ENCODE results near the gene SUGP1.
"Not testable (repeated sequence)": the region's sequence is repeated elsewhere in the genome, so short reads cannot be mapped to it uniquely, and the experiment has no call there.

The SUGP1 gene

GRCh38 chr19:19263886-19264487, 56.3 kb downstream of the SUGP1 start:
- DNase-seq (ENCODE audit: low spot score): no peak

GRCh38 chr19:19262190-19263057, 57.9 kb downstream of the SUGP1 start:
- DNase-seq (ENCODE audit: low spot score): no peak

GRCh38 chr19:19261350-19262189, 58.7 kb downstream of the SUGP1 start:
- DNase-seq (ENCODE audit: low spot score): no peak

GRCh38 chr19:19260417-19261214, 59.7 kb downstream of the SUGP1 start:
- no peak for DNase-seq (ENCODE audit: low spot score)

- DNase-seq (ENCODE audit: low spot score): no peak
Measured at GRCh38 chr19:19259741-19260140, 60.6 kb downstream of the SUGP1 start.

GRCh38 chr19:19258589-19259338, 61.5 kb downstream of the SUGP1 start:
- DNase-seq (ENCODE audit: low spot score): no peak

GRCh38 chr19:19257836-19258588, 62.3 kb downstream of the SUGP1 start:
- no peak for DNase-seq (ENCODE audit: low spot score)

GRCh38 chr19:19257137-19257536, 63.2 kb downstream of the SUGP1 start:
- no peak for DNase-seq (ENCODE audit: low spot score)

GRCh38 chr19:19256072-19256969, 64.0 kb downstream of the SUGP1 start:
- no peak for DNase-seq (ENCODE audit: low spot score)

GRCh38 chr19:19253409-19253808, 66.9 kb downstream of the SUGP1 start:
- DNase-seq (ENCODE audit: low spot score): not testable (repeated sequence)

- DNase-seq (ENCODE audit: low spot score): no peak
Measured at GRCh38 chr19:19250196-19250801, 70.0 kb downstream of the SUGP1 start.

GRCh38 chr19:19240476-19240875, 79.8 kb downstream of the SUGP1 start:
- DNase-seq (ENCODE audit: low spot score): no peak

GRCh38 chr19:19239675-19240074, 80.6 kb downstream of the SUGP1 start:
- no peak for DNase-seq (ENCODE audit: low spot score)

GRCh38 chr19:19238126-19238894, 82.0 kb downstream of the SUGP1 start:
- DNase-seq (ENCODE audit: low spot score): no peak

- DNase-seq (ENCODE audit: low spot score): no peak
Measured at GRCh38 chr19:19236173-19236572, 84.1 kb downstream of the SUGP1 start.

- DNase-seq (ENCODE audit: low spot score): no peak
Measured at GRCh38 chr19:19234220-19234816, 86.0 kb downstream of the SUGP1 start.

GRCh38 chr19:19232261-19232721, 88.0 kb downstream of the SUGP1 start:
- DNase-seq (ENCODE audit: low spot score): no peak

All from AG20443 (cell line).